ENCODE data around the gene UPK3A. TPM values are rescaled to one million over a fixed set of nuclear protein-coding genes. Genes with fewer than 3 reads are reported as not detected.

UPK3A gene
- total and polyA plus RNA-seq, 2 of the 13 experiments (the other 11 are each of a cell fraction or from before 2014, with no cell fraction given): 10.5 to 13.8 TPM

GRCh38 chr22:45246060-45246985 lies 38.4 kb upstream of the UPK3A start (continued):
- TF ChIP-seq ARID4A (CRISPR knock-in tag; IDR thresholded peaks at IDR 0.05; ENCODE audit: borderline replicate concordance): peak; percentile 40; the same call in 1 of the 2 replicates
- TF ChIP-seq RXRB (CRISPR knock-in tag; IDR thresholded peaks at IDR 0.05; ENCODE audit: borderline replicate concordance): peak; percentile 68; the same call in 1 of the 2 replicates
- TF ChIP-seq, protein P1, sequence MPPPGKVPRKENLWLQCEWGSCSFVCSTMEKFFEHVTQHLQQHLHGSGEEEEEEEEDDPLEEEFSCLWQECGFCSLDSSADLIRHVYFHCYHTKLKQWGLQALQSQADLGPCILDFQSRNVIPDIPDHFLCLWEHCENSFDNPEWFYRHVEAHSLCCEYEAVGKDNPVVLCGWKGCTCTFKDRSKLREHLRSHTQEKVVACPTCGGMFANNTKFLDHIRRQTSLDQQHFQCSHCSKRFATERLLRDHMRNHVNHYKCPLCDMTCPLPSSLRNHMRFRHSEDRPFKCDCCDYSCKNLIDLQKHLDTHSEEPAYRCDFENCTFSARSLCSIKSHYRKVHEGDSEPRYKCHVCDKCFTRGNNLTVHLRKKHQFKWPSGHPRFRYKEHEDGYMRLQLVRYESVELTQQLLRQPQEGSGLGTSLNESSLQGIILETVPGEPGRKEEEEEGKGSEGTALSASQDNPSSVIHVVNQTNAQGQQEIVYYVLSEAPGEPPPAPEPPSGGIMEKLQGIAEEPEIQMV (CRISPR knock-in tag; IDR thresholded peaks at IDR 0.05; ENCODE audit: low read depth): peak; percentile 29; the same call in 1 of the 2 replicates
- TF ChIP-seq TOPORS (CRISPR knock-in tag; IDR thresholded peaks at IDR 0.05): peak; percentile 47; the same call in 1 of the 2 replicates
- TF ChIP-seq FOXP1 (IDR thresholded peaks at IDR 0.05): no peak
- TF ChIP-seq FOXP1 (CRISPR knock-in tag; IDR thresholded peaks at IDR 0.05): peak; percentile 57
- TF ChIP-seq IRF2 (CRISPR knock-in tag; IDR thresholded peaks at IDR 0.05): peak; percentile 47
- peak; percentile 36; the same call in 1 of the 2 replicates for TF ChIP-seq ZNF331 (CRISPR knock-in tag; IDR thresholded peaks at IDR 0.05)
- TF ChIP-seq ZNF136 (CRISPR knock-in tag; IDR thresholded peaks at IDR 0.05; ENCODE audit: low read depth): no peak
- TF ChIP-seq TARDBP (CRISPR knock-in tag; IDR thresholded peaks at IDR 0.05): peak; percentile 48; the same call in 1 of the 2 replicates
- 0 out of 2 replicates have a peak, but pooled peaks have one; percentile 4 for TF ChIP-seq NFE2L2 (IDR thresholded peaks at IDR 0.05; ENCODE audit: low read length)
- no peak for TF ChIP-seq PLRG1 (conservative IDR thresholded peaks at IDR 0.05)
- TF ChIP-seq ZNF687 (CRISPR knock-in tag; IDR thresholded peaks at IDR 0.05): peak; percentile 64
- no peak for TF ChIP-seq CC2D1A (CRISPR knock-in tag; IDR thresholded peaks at IDR 0.05)
